Fibroblast of skin of left quadriceps (primary cell): ENCODE results near the gene CDX1.
A peak's percentile ranks its signal among the peaks of the same experiment; 100 is the strongest.

ENCODE experiments used
- DNase-seq, 2 experiments: peaks; one replicate each; pipeline ENCODE4 v3.0.0-alpha.2; 2013; ENCODE audit warnings: low read depth in 2 of 2

Gene CDX1

DNA sequence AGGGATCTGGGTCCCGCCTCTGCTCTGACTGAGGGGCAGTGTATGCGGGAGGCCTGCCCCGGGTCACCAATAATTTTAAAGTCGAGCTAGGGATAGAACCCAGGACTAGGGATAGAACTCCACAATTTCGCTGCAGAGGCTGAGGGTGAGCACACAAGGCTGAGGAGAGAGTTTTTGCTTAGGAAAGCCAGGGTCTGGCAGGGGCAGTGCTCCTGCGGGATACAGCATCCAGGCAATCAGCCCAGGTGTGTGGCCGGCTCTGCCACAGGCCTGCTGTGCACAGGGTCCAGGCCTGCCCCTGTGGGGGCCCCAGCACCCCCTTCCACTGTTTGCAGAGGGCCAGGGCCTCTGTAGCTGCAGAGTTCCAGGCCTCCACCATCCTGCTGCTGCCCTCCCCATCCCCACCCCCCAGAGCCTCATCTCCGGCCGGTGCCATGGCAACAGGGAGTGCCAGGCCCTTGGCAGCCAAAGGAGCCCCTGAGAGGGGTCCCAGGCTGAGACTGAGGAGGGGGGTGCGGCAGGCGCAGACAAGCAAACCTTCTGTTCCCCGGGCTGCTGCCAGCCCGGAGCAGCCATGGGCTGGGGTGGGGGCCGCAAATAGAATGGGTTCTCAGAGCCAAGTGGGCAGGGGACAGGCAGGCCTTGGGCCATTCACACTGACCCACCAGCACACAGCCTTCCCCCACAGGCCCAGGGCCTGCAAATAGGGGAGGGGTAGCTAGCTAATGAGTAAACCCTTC, 19.5 kb upstream of the CDX1 start:
- no peak for DNase-seq

GRCh38 chr5:150147670-150148069, 18.9 kb upstream of the CDX1 start:
- DNase-seq: no peak

DNA sequence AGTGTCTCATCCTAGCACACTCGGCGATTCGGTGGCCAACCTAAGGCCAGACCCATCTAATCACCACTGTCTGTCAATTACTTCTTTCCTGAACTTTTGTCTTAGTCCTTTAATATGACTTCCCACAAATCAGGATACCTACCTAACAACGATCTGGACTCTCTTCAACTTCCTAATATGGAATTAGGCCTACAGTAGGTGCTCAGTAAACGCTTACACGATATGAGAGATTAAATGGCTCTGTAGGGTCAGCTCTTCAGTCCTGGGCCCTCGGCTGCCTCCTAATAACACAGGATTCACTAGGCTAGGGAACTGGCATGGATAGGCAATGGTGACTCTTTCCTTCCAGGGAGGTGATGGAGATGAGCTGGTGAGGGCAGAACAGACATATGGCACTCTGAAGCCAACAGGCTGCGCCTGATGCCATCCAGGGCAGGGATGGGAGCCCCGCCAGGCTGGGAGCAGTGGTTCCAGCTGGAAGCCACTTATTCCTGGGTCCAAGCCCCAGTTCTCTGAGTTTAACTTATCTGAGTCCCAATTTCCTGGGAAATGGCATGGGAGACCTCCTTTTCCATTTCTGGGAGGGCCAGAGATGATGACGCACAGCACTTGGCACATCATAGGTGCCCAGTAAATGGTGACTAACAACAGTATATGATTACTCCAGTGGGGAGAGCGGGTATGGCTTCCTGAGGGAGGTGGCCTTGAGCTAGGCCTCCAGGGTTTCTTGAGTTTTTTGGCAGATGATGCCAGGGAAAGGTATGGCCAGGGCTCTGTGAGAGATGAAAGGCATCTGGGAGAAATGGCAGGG, 18.3 kb upstream of the CDX1 start:
- no peak for DNase-seq

- DNase-seq: no peak
Measured at GRCh38 chr5:150149618-150150017, 17.0 kb upstream of the CDX1 start.

DNA sequence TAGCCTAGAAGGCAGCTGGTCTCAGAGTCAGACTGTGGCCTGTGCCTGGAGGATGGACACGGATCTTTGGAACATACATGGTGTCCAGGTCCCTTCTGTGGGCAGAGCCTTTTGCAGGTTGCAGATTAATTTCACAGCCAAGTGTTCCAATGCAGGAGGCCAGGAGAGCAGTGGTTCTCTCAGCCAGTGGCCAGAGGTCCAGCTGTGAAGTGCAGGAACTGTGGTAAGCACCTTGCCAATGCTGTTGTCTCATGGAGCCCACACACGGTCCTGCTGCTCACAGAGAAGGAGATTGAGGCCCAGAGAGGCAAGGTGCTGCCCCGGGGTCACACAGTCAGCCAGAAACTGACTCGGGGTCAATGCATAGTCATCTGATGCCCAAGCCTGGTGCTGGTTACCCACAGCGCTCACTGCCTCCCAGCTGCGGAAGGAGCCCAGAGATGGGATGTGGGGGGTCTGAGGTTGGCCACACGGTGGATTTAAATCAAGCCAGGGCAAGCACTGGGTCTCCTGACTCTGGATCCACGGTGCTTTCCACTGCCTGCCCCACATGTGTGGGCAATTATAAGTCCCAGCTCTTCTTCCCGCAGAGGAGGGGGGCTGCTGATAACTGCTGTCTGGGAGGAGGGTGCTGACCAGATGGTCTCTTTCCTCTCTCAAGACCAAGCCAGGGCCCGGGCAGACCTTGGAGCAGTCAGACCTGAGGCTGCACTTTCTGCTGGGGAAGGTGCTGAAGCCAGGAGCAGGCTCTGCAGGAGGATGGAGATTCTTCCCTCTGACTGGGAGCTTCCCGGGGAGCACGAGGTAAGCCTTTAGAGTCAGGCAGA, 13.7 kb upstream of the CDX1 start:
- no peak for DNase-seq

- no peak for DNase-seq
Measured at GRCh38 chr5:150153483-150153882, 13.1 kb upstream of the CDX1 start.

- no peak for DNase-seq
Measured at GRCh38 chr5:150153957-150154617, 12.5 kb upstream of the CDX1 start.

GRCh38 chr5:150154618-150155128, 11.9 kb upstream of the CDX1 start:
- DNase-seq: no peak

GRCh38 chr5:150155258-150156026, 11.1 kb upstream of the CDX1 start, which contains the start of gene PDGFRB:
Gene PDGFRB, minus strand, starts transcription at chr5:150155845. Its CDS starts 18,798 bp downstream, at chr5:150137047.
- peak; percentile 91 for DNase-seq

DNA sequence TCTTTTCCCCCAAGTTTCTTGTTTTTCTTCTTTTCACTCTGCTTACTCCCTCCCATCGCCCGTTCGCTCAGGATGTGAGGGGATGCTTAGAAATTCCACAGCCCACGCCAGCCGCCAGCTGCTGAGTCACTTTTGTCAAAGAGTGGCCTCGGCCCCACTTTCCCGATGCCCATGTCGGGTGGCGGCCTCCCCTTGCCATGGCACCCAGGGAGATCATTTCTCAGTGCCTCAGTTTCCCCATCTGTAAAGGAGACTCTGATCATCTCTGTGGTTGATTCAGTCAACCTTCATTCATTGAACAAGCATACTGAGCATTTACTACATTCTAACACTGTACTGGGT, 10.6 kb upstream of the CDX1 start:
- DNase-seq: no peak

GRCh38 chr5:150156540-150156939, 10.0 kb upstream of the CDX1 start:
- no peak for DNase-seq

GRCh38 chr5:150157168-150157567, 9.4 kb upstream of the CDX1 start:
- DNase-seq: no peak

DNA sequence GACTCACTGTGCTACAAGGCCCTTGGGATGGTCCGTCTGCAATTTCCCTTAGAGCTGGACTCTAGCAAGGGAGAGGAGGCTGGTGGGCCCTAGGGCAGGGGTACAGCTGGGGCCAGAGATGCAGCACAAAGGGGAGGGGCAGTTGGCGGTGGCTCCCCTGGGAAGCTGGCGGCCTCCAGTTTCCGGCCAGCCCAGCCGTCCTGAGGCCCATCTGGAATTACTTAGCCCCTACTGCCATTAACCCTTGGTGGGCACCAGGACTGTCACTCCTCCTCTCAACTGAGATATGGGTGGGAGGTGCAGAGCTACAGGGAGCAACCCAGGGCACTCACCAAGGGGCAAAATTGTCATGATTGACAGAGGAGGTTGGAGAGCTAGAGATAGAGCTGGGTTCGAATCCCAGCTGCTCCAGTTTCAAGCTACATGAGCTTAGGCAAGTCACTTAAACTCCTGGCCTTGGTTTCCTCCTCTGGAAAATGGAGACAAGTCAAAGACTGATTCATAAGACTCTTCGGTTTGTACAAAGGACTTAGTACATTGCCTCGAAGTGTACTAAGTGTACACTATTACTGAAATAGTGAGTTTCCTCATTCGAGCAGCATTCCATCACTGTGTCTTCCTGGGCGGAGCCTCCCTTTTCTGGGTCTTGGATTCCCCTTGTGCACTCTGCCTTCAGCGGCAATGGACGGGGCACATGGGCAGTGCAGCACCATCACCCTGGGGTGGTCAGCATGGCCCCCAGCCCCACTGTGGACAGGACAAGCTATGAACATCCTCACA, 8.2 kb upstream of the CDX1 start:
- DNase-seq: no peak

DNA sequence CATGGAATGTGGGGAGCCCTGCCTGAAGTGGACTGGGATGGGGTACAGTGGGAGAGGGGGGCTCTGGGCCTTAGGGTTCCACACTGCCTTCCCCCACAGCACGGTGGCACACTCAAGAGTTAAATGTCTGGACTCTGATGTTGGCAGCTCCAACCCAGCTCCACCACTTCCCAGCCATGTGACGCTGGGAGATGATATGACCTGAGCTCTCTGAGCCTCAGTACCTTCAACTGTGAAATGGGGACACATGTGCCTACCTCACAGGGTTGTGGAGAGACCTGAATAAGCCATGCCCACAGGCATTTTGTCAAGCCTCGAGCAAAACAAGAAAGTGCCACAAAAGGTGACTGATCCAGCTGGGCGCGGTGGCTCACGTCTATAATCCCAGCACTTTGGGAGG, 7.5 kb upstream of the CDX1 start:
- DNase-seq: no peak

DNA sequence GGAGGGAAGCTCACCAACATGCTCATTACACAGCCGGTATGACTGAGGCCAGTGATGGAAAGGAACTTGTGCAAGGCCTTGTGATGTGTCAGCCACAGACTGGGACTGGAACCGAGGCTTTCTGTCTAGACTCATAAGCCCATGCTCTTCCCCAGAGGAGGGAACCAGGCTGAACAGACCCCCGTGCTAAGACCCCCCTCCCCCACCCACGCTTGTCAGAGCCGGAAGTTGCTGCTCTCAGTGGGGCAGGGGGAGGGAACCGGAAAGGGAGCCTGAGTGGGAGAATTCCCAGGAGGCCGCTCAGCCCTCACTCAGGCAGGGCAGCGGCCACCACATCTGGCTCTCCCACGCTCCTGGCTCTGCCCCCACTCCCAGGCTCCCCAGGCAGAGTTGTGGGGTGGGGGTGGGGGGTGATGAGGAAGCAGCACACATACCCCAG, 6.8 kb upstream of the CDX1 start:
- peak; percentile 56 to 57 for DNase-seq

DNA sequence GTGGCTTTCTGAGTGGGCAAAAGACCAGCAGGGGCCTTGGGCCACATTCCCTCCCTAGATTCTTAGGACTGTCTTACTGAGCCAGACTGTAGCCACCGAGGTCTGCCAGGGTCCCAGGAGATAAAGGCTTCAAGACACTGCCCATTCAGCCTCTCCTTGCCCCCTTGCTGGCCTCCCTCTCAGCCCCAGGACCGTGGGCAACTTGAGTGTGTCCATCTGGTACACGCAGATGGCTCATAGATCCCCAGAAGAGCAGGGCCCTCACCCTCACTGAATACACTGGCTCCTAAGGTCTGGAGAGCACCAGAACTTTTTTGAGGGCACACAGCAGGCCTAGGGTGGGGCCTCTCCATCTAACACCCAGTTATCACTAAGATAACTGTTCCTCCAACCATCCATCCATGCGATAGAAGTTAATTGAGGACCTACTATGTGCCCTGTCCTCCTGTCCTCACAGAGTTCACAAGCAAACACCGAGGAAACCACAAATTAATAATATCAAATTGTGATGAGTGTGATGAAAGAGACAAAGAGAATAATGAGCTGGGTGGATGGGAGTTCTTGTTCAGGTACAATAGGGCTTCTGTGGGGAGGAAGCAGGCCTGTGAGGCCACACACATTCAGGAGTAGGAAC, 6.0 kb upstream of the CDX1 start:
- no peak for DNase-seq

GRCh38 chr5:150161242-150162141, 5.1 kb upstream of the CDX1 start:
- no peak for DNase-seq

GRCh38 chr5:150162142-150162513, 4.5 kb upstream of the CDX1 start:
- no peak for DNase-seq

GRCh38 chr5:150163035-150163434, 3.5 kb upstream of the CDX1 start:
- DNase-seq: no peak
